Fibroblast of pulmonary artery (primary cell): ENCODE data around the gene GRM7.

ENCODE experiments used
- DNase-seq: peaks from one replicate; pipeline ENCODE4 v3.0.0-alpha.2; 2010; ENCODE audit warnings: low read depth
- H3K4me3 ChIP-seq: replicated peaks from 2 replicates; pipeline ENCODE4 v1.5.1; 2011; ENCODE audit warnings: low read depth, mild to moderate bottlenecking, control low read depth, low read length, moderate library complexity
- TF ChIP-seq, protein P1 (sequence below): IDR thresholded peaks from 2 replicates; pipeline ENCODE4 v1.5.1; 2011; ENCODE audit warnings: mild to moderate bottlenecking, control low read depth, low read length, inconsistent platforms; ENCODE audit errors: missing control alignments

Gene GRM7

DNA sequence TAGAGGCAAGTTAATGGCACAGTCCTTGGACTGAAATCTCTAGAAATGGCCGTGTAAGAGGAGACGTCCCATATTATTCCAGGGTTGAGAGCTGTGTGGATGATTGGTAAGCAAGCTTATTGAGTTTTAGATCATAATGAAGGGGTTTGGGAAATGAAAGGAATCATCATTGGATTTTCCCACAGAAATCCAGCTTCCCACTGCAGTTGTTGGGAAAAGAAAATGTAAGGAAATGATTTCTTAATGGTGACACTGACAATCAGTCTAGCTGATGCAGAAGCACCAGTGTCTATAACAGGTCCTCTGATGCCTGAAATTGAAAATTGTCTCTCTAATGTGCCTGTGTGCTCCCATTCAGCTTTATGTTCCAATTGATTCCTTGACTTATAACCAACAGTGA is 728.6 kb downstream of the GRM7 start:
- H3K4me3 ChIP-seq: no peak overlapping the region
- TF ChIP-seq, protein P1, sequence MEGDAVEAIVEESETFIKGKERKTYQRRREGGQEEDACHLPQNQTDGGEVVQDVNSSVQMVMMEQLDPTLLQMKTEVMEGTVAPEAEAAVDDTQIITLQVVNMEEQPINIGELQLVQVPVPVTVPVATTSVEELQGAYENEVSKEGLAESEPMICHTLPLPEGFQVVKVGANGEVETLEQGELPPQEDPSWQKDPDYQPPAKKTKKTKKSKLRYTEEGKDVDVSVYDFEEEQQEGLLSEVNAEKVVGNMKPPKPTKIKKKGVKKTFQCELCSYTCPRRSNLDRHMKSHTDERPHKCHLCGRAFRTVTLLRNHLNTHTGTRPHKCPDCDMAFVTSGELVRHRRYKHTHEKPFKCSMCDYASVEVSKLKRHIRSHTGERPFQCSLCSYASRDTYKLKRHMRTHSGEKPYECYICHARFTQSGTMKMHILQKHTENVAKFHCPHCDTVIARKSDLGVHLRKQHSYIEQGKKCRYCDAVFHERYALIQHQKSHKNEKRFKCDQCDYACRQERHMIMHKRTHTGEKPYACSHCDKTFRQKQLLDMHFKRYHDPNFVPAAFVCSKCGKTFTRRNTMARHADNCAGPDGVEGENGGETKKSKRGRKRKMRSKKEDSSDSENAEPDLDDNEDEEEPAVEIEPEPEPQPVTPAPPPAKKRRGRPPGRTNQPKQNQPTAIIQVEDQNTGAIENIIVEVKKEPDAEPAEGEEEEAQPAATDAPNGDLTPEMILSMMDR: no peak
- DNase-seq: no peak

DNA sequence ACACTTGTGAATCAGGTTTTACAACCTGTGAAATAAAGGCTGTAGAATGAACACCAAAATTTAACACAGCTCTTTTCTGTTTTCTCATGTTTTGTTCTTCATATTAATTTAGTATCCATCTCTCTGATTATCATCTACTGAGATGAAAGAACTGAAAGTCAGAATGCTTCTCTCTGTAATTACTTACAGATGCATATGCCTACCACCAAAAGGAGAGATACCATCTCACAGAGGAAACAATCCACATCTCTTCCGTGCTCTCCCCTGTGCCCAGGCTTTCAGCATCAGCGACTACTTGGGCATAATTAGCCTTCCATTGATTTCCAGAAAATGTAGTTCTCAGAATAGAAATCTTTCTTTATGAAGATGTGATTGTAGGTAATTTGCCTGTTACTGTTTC is 741.4 kb downstream of the GRM7 start:
- TF ChIP-seq, protein P1: no peak
- DNase-seq: no peak

DNA sequence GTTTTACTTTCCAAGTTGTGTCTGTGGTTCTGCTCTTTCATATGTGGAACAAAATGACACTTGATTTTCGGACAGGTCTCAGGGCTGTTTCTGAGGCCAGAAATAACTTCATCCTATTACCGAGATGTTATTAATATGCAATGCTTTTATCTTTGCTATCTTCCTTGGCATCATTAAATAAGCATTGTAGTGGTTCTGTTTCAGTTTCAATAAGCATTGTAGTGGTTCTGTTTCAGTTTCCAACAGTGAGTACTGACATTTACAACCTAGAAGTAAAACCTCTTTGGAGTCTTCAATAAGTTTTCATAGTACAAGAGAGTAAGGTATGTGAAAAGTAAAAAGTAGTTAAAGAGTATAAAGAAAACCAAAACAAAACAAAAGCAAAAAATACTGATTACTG is 746.2 kb downstream of the GRM7 start:
- no peak for DNase-seq
- no peak overlapping the region for H3K4me3 ChIP-seq
- TF ChIP-seq, protein P1: no peak

More for the DNA sequence above, 741.4 kb downstream of the GRM7 start:
- H3K4me3 ChIP-seq: no peak overlapping the region

DNA sequence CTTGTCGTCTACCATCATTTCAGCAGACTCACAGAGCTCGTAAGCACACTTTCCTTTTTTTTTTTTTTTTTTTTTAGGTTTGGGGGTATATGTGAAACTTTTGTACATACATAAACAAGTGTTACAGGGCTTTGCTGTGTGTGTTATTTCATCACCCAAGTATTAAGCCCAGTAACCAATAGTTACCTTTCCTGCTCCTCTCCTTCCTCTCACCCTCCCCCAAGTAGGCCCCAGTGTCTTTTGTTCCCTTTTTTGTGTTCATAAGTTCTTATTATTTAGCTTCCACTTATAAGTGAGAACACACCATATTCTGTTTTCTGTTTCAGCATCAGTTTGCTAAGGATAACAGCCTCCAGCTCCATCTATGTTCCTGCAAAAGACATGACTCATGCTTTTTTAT is 746.8 kb downstream of the GRM7 start:
- no peak for DNase-seq
- H3K4me3 ChIP-seq: no peak overlapping the region
- TF ChIP-seq, protein P1: no peak

DNA sequence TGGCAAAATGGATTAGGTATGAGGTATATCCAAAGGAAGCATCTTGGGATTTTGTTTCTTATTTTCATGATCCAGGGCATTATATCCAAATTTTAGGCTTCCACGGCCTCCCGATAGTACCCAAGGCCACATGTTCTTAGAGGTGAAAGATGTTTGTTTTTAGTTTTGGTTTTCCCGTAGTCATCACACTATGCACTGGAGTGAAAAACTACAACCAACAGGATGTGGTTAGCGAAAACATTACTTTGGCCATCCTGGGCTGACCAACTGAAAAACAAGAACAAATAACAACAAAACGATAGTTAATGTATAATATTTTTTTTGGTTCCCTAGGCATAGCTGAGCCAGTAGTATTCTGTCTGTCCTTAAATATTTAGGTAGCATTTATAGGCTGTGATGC is 749.7 kb downstream of the GRM7 start:
- H3K4me3 ChIP-seq: no peak overlapping the region
- DNase-seq: no peak
- TF ChIP-seq, protein P1: no peak

DNA sequence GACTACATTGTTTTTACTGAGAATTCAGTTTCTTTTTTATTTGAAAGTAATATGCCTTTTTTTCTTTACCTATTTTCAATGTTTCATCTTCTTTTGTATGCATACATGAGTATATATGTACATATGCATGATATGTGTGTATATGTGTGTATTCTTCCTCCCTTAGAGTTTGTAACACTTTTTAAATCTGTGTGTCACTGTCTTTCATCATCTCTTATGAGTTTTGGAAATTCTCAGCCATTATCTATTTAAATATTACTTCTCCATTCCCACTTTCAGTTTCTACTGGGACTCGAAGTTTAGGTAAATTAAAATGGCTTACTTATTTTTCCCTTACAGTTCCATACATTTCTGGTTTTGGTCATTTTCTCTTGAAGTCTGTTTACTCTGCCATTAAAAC is 754.1 kb downstream of the GRM7 start:
- TF ChIP-seq, protein P1: no peak
- no peak for DNase-seq
- H3K4me3 ChIP-seq: no peak overlapping the region

- TF ChIP-seq, protein P1: no peak
- DNase-seq: no peak
- no peak overlapping the region for H3K4me3 ChIP-seq
Observed at GRCh38 chr3:7618606-7619005, 757.7 kb downstream of the GRM7 start.
